ENCODE results near the gene SETD5. TPM values are rescaled to one million over a fixed set of nuclear protein-coding genes. Genes with fewer than 3 reads are reported as not detected.

Gene SETD5
- total RNA-seq, 2 donors from 2014 or later = 36.9 to 49.4 TPM

- DNase-seq (ENCODE audit: low spot score) = no peak
- peaks cover 0 to 4% of the 10 kb centered on the region in 2 donors for H3K4me1 ChIP-seq
- no peak overlapping the region for H3K4me3 ChIP-seq
- H3K9me3 ChIP-seq = no peaks in the 10 kb centered on the region
- H3K36me3 ChIP-seq = peaks cover 90% of the 10 kb centered on the region
- no peak overlapping the region for H3K27ac ChIP-seq
- H3K27me3 ChIP-seq = no peaks in the 10 kb centered on the region
- no peak for TF ChIP-seq CTCF (IDR thresholded peaks at IDR 0.05)
Observed at GRCh38 chr3:9386501-9387321, 10.7 kb upstream of the SETD5 start.

- H3K27ac ChIP-seq = no peak overlapping the region
- no peak overlapping the region for H3K4me3 ChIP-seq
- peaks cover 90% of the 10 kb centered on the region for H3K36me3 ChIP-seq
- peaks cover 0 to 8% of the 10 kb centered on the region in 2 donors for H3K4me1 ChIP-seq
- TF ChIP-seq CTCF (IDR thresholded peaks at IDR 0.05) = no peak
- no peaks in the 10 kb centered on the region for H3K27me3 ChIP-seq
- H3K9me3 ChIP-seq = no peaks in the 10 kb centered on the region
- no peak for DNase-seq (ENCODE audit: low spot score)
Observed at GRCh38 chr3:9387322-9387655, 10.1 kb upstream of the SETD5 start.

GRCh38 chr3:9388142-9388541 is 9.3 kb upstream of the SETD5 start:
- Histone ChIP-seq H3K27ac (no peak overlapping the region), H3K4me1 (peaks cover 0 to 15% of the 10 kb centered on the region in 2 donors), H3K27me3 (no peaks in the 10 kb centered on the region), H3K9me3 (no peaks in the 10 kb centered on the region), H3K36me3 (peaks cover 83% of the 10 kb centered on the region), H3K4me3 (no peak overlapping the region)
- TF ChIP-seq CTCF (IDR thresholded peaks at IDR 0.05) = no peak
- DNase-seq (ENCODE audit: low spot score) = no peak

- TF ChIP-seq CTCF (IDR thresholded peaks at IDR 0.05) = no peak
- Histone ChIP-seq H3K9me3 (no peaks in the 10 kb centered on the region), H3K27ac (no peak overlapping the region), H3K27me3 (no peaks in the 10 kb centered on the region), H3K36me3 (peaks cover 78% of the 10 kb centered on the region), H3K4me3 (no peak overlapping the region), H3K4me1 (peaks cover 0 to 20% of the 10 kb centered on the region in 2 donors)
- DNase-seq (ENCODE audit: low spot score) = no peak
Observed at GRCh38 chr3:9388562-9389272, 8.7 kb upstream of the SETD5 start.

GRCh38 chr3:9390265-9390888 is 7.0 kb upstream of the SETD5 start:
- Histone ChIP-seq H3K27ac (no peak overlapping the region), H3K4me1 (peaks cover 0 to 37% of the 10 kb centered on the region in 2 donors), H3K4me3 (no peak overlapping the region), H3K9me3 (no peaks in the 10 kb centered on the region), H3K27me3 (no peaks in the 10 kb centered on the region), H3K36me3 (peaks cover 63% of the 10 kb centered on the region)
- no peak for TF ChIP-seq CTCF (IDR thresholded peaks at IDR 0.05)
- DNase-seq (ENCODE audit: low spot score) = no peak

All from right atrium auricular region (tissue), 2 donors.